Measurements from ENCODE around the gene UBAC2. TPM values are rescaled to one million over a fixed set of nuclear protein-coding genes. Genes with fewer than 3 reads are reported as not detected.

UBAC2 gene
- total and polyA plus RNA-seq, 2 of the 4 experiments (the other 2 are of a cell fraction) = 20.8 to 36.3 TPM

- Histone ChIP-seq H2BK120ac (ENCODE audit: low read depth, low read length) (no peak overlapping the region), H3K27ac (ENCODE audit: insufficient read depth, low read length) (no peak overlapping the region), H2AK5ac (ENCODE audit: low read depth, low read length) (no peak overlapping the region), H3K4me3 (ENCODE audit: insufficient read depth, low read depth, low read length) (no peak overlapping the region), H3K18ac (ENCODE audit: low read depth, low read length) (no peak overlapping the region), H4K5ac (ENCODE audit: low read depth, low read length) (no peak overlapping the region), H4K8ac (ENCODE audit: low read depth in 2 of 2, low read length in 2 of 2) (no peak overlapping the region), H2BK15ac (ENCODE audit: low read depth, low read length) (no peak overlapping the region), H4K20me1 (ENCODE audit: insufficient read depth, low read length) (no peaks in the 10 kb centered on the region), H2AFZ (replicated peaks; ENCODE audit: low read length, poor library complexity) (no peak overlapping the region), H3K23ac (ENCODE audit: low read depth, low read length) (no peak overlapping the region), H3K9ac (ENCODE audit: low read depth, low read length) (no peak overlapping the region), H3K4me1 (ENCODE audit: control insufficient read depth, insufficient read depth, low read length) (no peaks in the 10 kb centered on the region), H3K9me1 (ENCODE audit: insufficient read depth, low read length) (no peaks in the 10 kb centered on the region; the same call in 1 of the 2 replicates), H2BK5ac (ENCODE audit: low read depth, low read length, poor library complexity, severe bottlenecking) (no peak overlapping the region), H3K14ac (replicated peaks; ENCODE audit: low read depth, low read length) (no peak overlapping the region), H3K79me1 (ENCODE audit: low read depth in 1 of 2, low read length in 2 of 2) (no peaks in the 10 kb centered on the region), H2AK9ac (replicated peaks; ENCODE audit: low read depth, low read length, poor library complexity) (no peak overlapping the region), H4K91ac (ENCODE audit: insufficient read depth, low read depth, low read length) (no peak overlapping the region), H3K27me3 (ENCODE audit: control insufficient read depth, insufficient read depth, low read length) (peaks cover 25% of the 10 kb centered on the region), H3K56ac (ENCODE audit: extremely low read depth, insufficient read depth, low read length) (no peak overlapping the region), H3K4me2 (ENCODE audit: low read depth, low read length) (no peak overlapping the region), H3K9me3 (ENCODE audit: control insufficient read depth, insufficient read depth, low read length) (no peaks in the 10 kb centered on the region), H2BK20ac (ENCODE audit: low read depth, low read length) (no peak overlapping the region), H3K4ac (ENCODE audit: low read depth, low read length) (no peak overlapping the region), H3K36me3 (ENCODE audit: control insufficient read depth, insufficient read depth, low read length) (no peaks in the 10 kb centered on the region)
- 81% methylated on average over 4 of the region's 9 CpGs; no CpG with 5 or more reads in 1 of the 2 experiments for WGBS, 2 experiments (ENCODE audit: extremely low coverage in 2 of 2, insufficient read length in 1 of 2)
- ChIA-PET POLR2A (ENCODE audit: unreplicated experiment) (no interaction called here), CTCF (interaction anchor here (0.6 kb wide), 1 partner anchor 91 kb away, joined by 3 read pairs; the partner anchor contains the start of gene GPR183)
- dilution Hi-C loops (cut with HindIII; ENCODE audit: low sequenced_read_pairs, unreplicated experiment) = no loop called here
- intact Hi-C loops (cut with micrococcal nuclease) = no loop called here
- DNase-seq (no peak), ATAC-seq (ENCODE audit: low read depth) (no peak)
- in situ Hi-C loops (cut with MboI; ENCODE audit: low sequenced_read_pairs) = no loop called here
- TF ChIP-seq USF2 (IDR thresholded peaks at IDR 0.05; ENCODE audit: low read depth, low read length) (no peak), MAZ (IDR thresholded peaks at IDR 0.05; ENCODE audit: borderline replicate concordance, low read depth, low read length) (no peak), RFX5 (IDR thresholded peaks at IDR 0.05; ENCODE audit: low read depth, low read length) (no peak), RAD21 (IDR thresholded peaks at IDR 0.05; ENCODE audit: low read length) (no peak), BHLHE40 (IDR thresholded peaks at IDR 0.05; ENCODE audit: low read depth, low read length) (no peak), MXI1 (IDR thresholded peaks at IDR 0.05; ENCODE audit: borderline replicate concordance, low read depth, low read length) (no peak), ELK1 (IDR thresholded peaks at IDR 0.05; ENCODE audit: borderline replicate concordance, low read depth, low read length) (no peak), CEBPB (IDR thresholded peaks at IDR 0.05; ENCODE audit: low read depth, low read length) (no peak)
- BruUV-seq (replicated peaks) = no TSS peak
These were observed 197.4 kb downstream of the UBAC2 start for GRCh38 chr13:99398071-99398470.

All from IMR-90 (cell line).